Liver (tissue), 3 donors: ENCODE results near the gene UBE3B.

ENCODE experiments used
- JUND ChIP-seq, 2 donors: IDR thresholded peaks; 2 replicates each; pipeline ENCODE4 v1.6.1; 2016; ENCODE audit warnings: antibody characterized with exemption in 2 of 2
- MAX ChIP-seq: IDR thresholded peaks from 2 replicates; pipeline ENCODE4 v1.6.1; 2016; ENCODE audit warnings: antibody characterized with exemption
- TF ChIP-seq, protein P1 (sequence below): fragments of 150-350 bp; IDR thresholded peaks from 2 replicates; pipeline ENCODE4 v1.5.1; 2017; ENCODE audit warnings: improper control_type of control experiment, low read depth, low read length; ENCODE audit not compliant: missing input control
- donor health status: healthy.
- donor health status: healthy.

DNA sequence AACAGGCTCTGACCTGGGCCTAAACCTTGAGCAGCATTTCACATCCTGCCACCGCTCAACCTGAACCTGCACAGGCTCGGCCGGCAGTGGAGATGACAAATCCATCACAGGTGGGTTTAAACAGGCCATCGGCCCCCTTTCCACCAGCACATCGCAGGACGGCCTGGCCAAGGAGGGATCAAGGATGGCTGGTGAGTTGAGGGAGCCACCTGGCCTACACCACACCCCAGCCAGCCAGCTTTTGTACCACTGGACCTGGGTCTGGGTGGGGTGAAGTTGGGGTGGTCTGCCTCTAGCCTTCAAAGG lies 81.7 kb downstream of the UBE3B start:
- TF ChIP-seq, protein P1, sequence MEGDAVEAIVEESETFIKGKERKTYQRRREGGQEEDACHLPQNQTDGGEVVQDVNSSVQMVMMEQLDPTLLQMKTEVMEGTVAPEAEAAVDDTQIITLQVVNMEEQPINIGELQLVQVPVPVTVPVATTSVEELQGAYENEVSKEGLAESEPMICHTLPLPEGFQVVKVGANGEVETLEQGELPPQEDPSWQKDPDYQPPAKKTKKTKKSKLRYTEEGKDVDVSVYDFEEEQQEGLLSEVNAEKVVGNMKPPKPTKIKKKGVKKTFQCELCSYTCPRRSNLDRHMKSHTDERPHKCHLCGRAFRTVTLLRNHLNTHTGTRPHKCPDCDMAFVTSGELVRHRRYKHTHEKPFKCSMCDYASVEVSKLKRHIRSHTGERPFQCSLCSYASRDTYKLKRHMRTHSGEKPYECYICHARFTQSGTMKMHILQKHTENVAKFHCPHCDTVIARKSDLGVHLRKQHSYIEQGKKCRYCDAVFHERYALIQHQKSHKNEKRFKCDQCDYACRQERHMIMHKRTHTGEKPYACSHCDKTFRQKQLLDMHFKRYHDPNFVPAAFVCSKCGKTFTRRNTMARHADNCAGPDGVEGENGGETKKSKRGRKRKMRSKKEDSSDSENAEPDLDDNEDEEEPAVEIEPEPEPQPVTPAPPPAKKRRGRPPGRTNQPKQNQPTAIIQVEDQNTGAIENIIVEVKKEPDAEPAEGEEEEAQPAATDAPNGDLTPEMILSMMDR: no peak
- TF ChIP-seq MAX: no peak
- no peak for TF ChIP-seq JUND (IDR thresholded peaks at IDR 0.05)
